H1 (cell line): ENCODE measurements around the gene ANGPTL2. TPM values are rescaled to one million over a fixed set of nuclear protein-coding genes. Genes with fewer than 3 reads are reported as not detected.

Experiments
- ATF3 ChIP-seq: IDR thresholded peaks from 2 replicates; pipeline ENCODE4 v1.6.1; 2011; ENCODE audit warnings: low read depth, mild to moderate bottlenecking, low read length; ENCODE audit not compliant: insufficient read depth
- BCL11A ChIP-seq, 2 experiments: IDR thresholded peaks; one replicate each; pipeline ENCODE4 v1.6.1; 2011; ENCODE audit warnings: low read depth in 2 of 2, low read length in 2 of 2, mild to moderate bottlenecking in 2 of 2
- BRCA1 ChIP-seq: IDR thresholded peaks from 2 replicates; pipeline ENCODE4 v1.6.1; 2012; ENCODE audit warnings: low read depth, low read length, improper control_type of control experiment
- CHD7 ChIP-seq: fragments of 300-600 bp; sonication (generic); IDR thresholded peaks from 2 replicates; pipeline ENCODE4 v1.7.1; 2012; ENCODE audit warnings: low read length, moderate library complexity, mild to moderate bottlenecking, inconsistent platforms; ENCODE audit not compliant: insufficient replicate concordance
- CTBP2 ChIP-seq: IDR thresholded peaks from 2 replicates; pipeline ENCODE4 v1.7.0; 2011; ENCODE audit warnings: borderline replicate concordance, mild to moderate bottlenecking, moderate library complexity, mixed read lengths, low read length; ENCODE audit not compliant: insufficient read depth, insufficient read length
- GABPA ChIP-seq: IDR thresholded peaks from 2 replicates; pipeline ENCODE4 v1.6.1; 2011; ENCODE audit warnings: mild to moderate bottlenecking, low read length, moderate library complexity, borderline replicate concordance; ENCODE audit not compliant: insufficient read depth
- JUN ChIP-seq: IDR thresholded peaks from 2 replicates; pipeline ENCODE4 v1.6.1; 2011; ENCODE audit warnings: low read depth, mild to moderate bottlenecking, improper control_type of control experiment, low read length
- KDM1A ChIP-seq: fragments of 200-600, 300-600 bp; sonication (generic); IDR thresholded peaks from 2 replicates; pipeline ENCODE4 v1.7.1; 2016; ENCODE audit warnings: mild to moderate bottlenecking, low read length, borderline replicate concordance
- RFX5 ChIP-seq: IDR thresholded peaks from 2 replicates; pipeline ENCODE4 v1.6.1; 2011; ENCODE audit warnings: low read depth, low read length, improper control_type of control experiment, borderline replicate concordance
- TBP ChIP-seq: IDR thresholded peaks from 2 replicates; pipeline ENCODE4 v1.6.1; 2011; ENCODE audit warnings: low read depth, low read length, improper control_type of control experiment
- TCF12 ChIP-seq: IDR thresholded peaks from 2 replicates; pipeline ENCODE4 v1.6.1; 2011; ENCODE audit warnings: low read depth, mild to moderate bottlenecking, low read length
- polyA plus RNA-seq, 7 experiments: library from polyadenylated mRNA; depleted of rRNA in 3 of 7; stranded (reverse) in 5 of 7; unstranded in 2 of 7; fragments of >200 nt in 5 of 7; fragments of 200-250 nt in 2 of 7; gene quantifications; 1 replicate in 5 of 7; 2 replicates in 1 of 7; 4 replicates in 1 of 7; pipeline versions ENCODE4 v1.2.1 to v1.2.3, GENCODE V29; 2011 to 2013; ENCODE audit warnings: missing spikeins in 2 of 7, mixed read lengths in 2 of 7
- total RNA-seq: library from RNA; stranded (reverse); fragmentation: NEBNext Ultra II Directional; extraction: Animal tissue kit (Norgen Biotek cat#: 25700); gene quantifications from 2 replicates; pipeline ENCODE4 v1.2.1, GENCODE V29; 2021

The ANGPTL2 gene
- total and polyA plus RNA-seq, 2 of the 8 experiments (the other 6 are each of a cell fraction or from before 2014, with no cell fraction given), result 9.0 to 10.6 TPM

- TF ChIP-seq CHD7 (no peak), GABPA (no peak), TCF12 (no peak), BCL11A (IDR thresholded peaks at IDR 0.05; ENCODE audit: low read depth in 2 of 2, low read length in 2 of 2) (no peak), ATF3 (no peak), KDM1A (no peak), BRCA1 (no peak), RFX5 (no peak), JUN (no peak), TBP (no peak), CTBP2 (no peak)
These were observed 5.5 kb downstream of the ANGPTL2 start (continued) for GRCh38 chr9:127116957-127117356.
